DOHH2 (cell line): ENCODE data around the gene NT5DC3.

Experiments
- H3F3A ChIP-seq: fragments of 200-600 bp; sonication (generic), shearing (Covaris generic); 2 replicates; pipeline ENCODE4 v1.6.0; 2016; ENCODE audit warnings: antibody characterized with exemption, mild to moderate bottlenecking; ENCODE audit not compliant: control insufficient read depth, insufficient read depth
- H3K27ac ChIP-seq: fragments of 200-600 bp; sonication (generic); 2 replicates; pipeline ENCODE4 v1.5.1; 2014; ENCODE audit warnings: low read depth, mild to moderate bottlenecking, low read length, moderate library complexity
- H3K27me3 ChIP-seq: fragments of 200-600 bp; sonication (generic); 2 replicates; pipeline ENCODE4 v1.6.1; 2014; ENCODE audit warnings: mild to moderate bottlenecking, low read length, mixed read lengths; ENCODE audit not compliant: control insufficient read depth
- H3K36me3 ChIP-seq: fragments of 200-600 bp; sonication (generic); 2 replicates; pipeline ENCODE4 v1.6.1; 2014; ENCODE audit warnings: mild to moderate bottlenecking, low read length, moderate library complexity, mixed read lengths; ENCODE audit not compliant: control insufficient read depth
- H3K4me1 ChIP-seq: fragments of 200-600 bp; sonication (generic); 2 replicates; pipeline ENCODE4 v1.6.1; 2014; ENCODE audit warnings: mild to moderate bottlenecking, low read length, mixed read lengths; ENCODE audit not compliant: control insufficient read depth
- H3K4me2 ChIP-seq: fragments of 200-600 bp; sonication (generic); 2 replicates; pipeline ENCODE4 v1.6.0; 2014; ENCODE audit warnings: mild to moderate bottlenecking, low read length, moderate library complexity
- H3K4me3 ChIP-seq: fragments of 200-600 bp; sonication (generic); 2 replicates; pipeline ENCODE4 v1.5.1; 2014; ENCODE audit warnings: mild to moderate bottlenecking, low read length, mixed read lengths
- H3K79me2 ChIP-seq: fragments of 200-600 bp; sonication (generic); 2 replicates; pipeline ENCODE4 v1.6.1; 2014; ENCODE audit warnings: mild to moderate bottlenecking, low read length, mixed read lengths; ENCODE audit not compliant: control insufficient read depth
- H3K9me2 ChIP-seq: fragments of 200-600 bp; sonication (generic); replicated peaks from 2 replicates; pipeline ENCODE4 v1.6.1; 2014; ENCODE audit warnings: mild to moderate bottlenecking, low read length, mixed read lengths; ENCODE audit not compliant: control insufficient read depth
- H3K9me3 ChIP-seq: fragments of 200-600 bp; sonication (generic); 2 replicates; pipeline ENCODE4 v1.6.1; 2014; ENCODE audit warnings: antibody characterized with exemption, low read length, mixed read lengths; ENCODE audit not compliant: control insufficient read depth, insufficient read depth
- H4K20me1 ChIP-seq: fragments of 200-600 bp; sonication (generic); 2 replicates; pipeline ENCODE4 v1.6.0; 2014; ENCODE audit warnings: low read depth, mild to moderate bottlenecking, antibody characterized with exemption, low read length, moderate library complexity; ENCODE audit not compliant: control insufficient read depth, insufficient read depth
- CTCF ChIP-seq: fragments of 200-600 bp; sonication (generic); IDR thresholded peaks from one replicate; pipeline ENCODE4 v1.5.1; 2014; ENCODE audit warnings: antibody characterized with exemption, mild to moderate bottlenecking, low read depth, low read length; ENCODE audit not compliant: poor library complexity, severe bottlenecking
- EZH2phosphoT487 ChIP-seq: fragments of 200-600 bp; sonication (generic); IDR thresholded peaks from 2 replicates; pipeline ENCODE4 v1.6.1; 2017; ENCODE audit warnings: borderline replicate concordance, mild to moderate bottlenecking, antibody characterized with exemption, low read length, moderate library complexity, mixed read lengths

The NT5DC3 gene

GRCh38 chr12:103821773-103822172 lies 19.3 kb downstream of the NT5DC3 start:
- Histone ChIP-seq H3K9me2 (no peaks in the 10 kb centered on the region), H4K20me1 (no peaks in the 10 kb centered on the region), H3K36me3 (no peaks in the 10 kb centered on the region), H3K79me2 (no peaks in the 10 kb centered on the region; the same call in 1 of the 2 replicates), H3K4me3 (no peak overlapping the region), H3K9me3 (peaks cover 7% of the 10 kb centered on the region; the same call in 1 of the 2 replicates), H3K4me1 (no peaks in the 10 kb centered on the region), H3K27me3 (no peaks in the 10 kb centered on the region), H3K4me2 (no peak overlapping the region), H3K27ac (no peak overlapping the region), H3F3A (no peaks in the 10 kb centered on the region)
- TF ChIP-seq CTCF (no peak), EZH2phosphoT487 (no peak)

GRCh38 chr12:103820881-103821489 lies 20.0 kb downstream of the NT5DC3 start:
- Histone ChIP-seq H3K9me2 (no peaks in the 10 kb centered on the region), H3K36me3 (no peaks in the 10 kb centered on the region), H3K4me2 (no peak overlapping the region), H3K4me1 (no peaks in the 10 kb centered on the region), H3F3A (no peaks in the 10 kb centered on the region), H3K27me3 (no peaks in the 10 kb centered on the region), H3K79me2 (no peaks in the 10 kb centered on the region; the same call in 1 of the 2 replicates), H3K27ac (no peak overlapping the region), H3K4me3 (no peak overlapping the region), H4K20me1 (no peaks in the 10 kb centered on the region), H3K9me3 (peaks cover 7% of the 10 kb centered on the region; the same call in 1 of the 2 replicates)
- TF ChIP-seq EZH2phosphoT487 = no peak
- no peak for TF ChIP-seq CTCF

GRCh38 chr12:103820361-103820760 lies 20.7 kb downstream of the NT5DC3 start:
- Histone ChIP-seq H3F3A (no peaks in the 10 kb centered on the region), H4K20me1 (no peaks in the 10 kb centered on the region), H3K4me2 (no peak overlapping the region), H3K27ac (no peak overlapping the region), H3K4me1 (no peaks in the 10 kb centered on the region), H3K9me2 (no peaks in the 10 kb centered on the region), H3K27me3 (no peaks in the 10 kb centered on the region), H3K36me3 (no peaks in the 10 kb centered on the region), H3K79me2 (no peaks in the 10 kb centered on the region; the same call in 1 of the 2 replicates), H3K9me3 (peaks cover 7% of the 10 kb centered on the region; the same call in 1 of the 2 replicates), H3K4me3 (no peak overlapping the region)
- TF ChIP-seq CTCF (no peak), EZH2phosphoT487 (no peak)
